Colonic mucosa (tissue), 4 donors: ENCODE results near the gene C8A. TPM values are rescaled to one million over a fixed set of nuclear protein-coding genes. Genes with fewer than 3 reads are reported as not detected.

Experiments
- DNase-seq: peaks from one replicate; pipeline ENCODE4 v3.0.0-alpha.2; 2020
- H3K27ac ChIP-seq: fragments of 200-600 bp; one replicate; pipeline ENCODE4 v1.8.0; 2021
- H3K27me3 ChIP-seq: fragments of 200-600 bp; one replicate; pipeline ENCODE4 v1.8.0; 2021
- H3K36me3 ChIP-seq: fragments of 200-600 bp; one replicate; pipeline ENCODE4 v1.8.0; 2021
- H3K4me1 ChIP-seq: fragments of 200-600 bp; one replicate; pipeline ENCODE4 v1.8.0; 2021; ENCODE audit warnings: mild to moderate bottlenecking
- H3K4me3 ChIP-seq: fragments of 200-600 bp; one replicate; pipeline ENCODE4 v1.8.0; 2021
- H3K9ac ChIP-seq, 2 donors: one replicate each; pipeline ENCODE4 v1.7.0; 2013; ENCODE audit warnings: control low read depth in 2 of 2, low read depth in 2 of 2, low read length in 2 of 2
- H3K9me3 ChIP-seq: fragments of 200-600 bp; one replicate; pipeline ENCODE4 v1.8.0; 2021
- CTCF ChIP-seq: fragments of 200-600 bp; IDR thresholded peaks from one replicate; pipeline ENCODE4 v1.8.0; 2022; ENCODE audit warnings: antibody characterized with exemption, mild to moderate bottlenecking
- intact Hi-C: fragments of 100-400 bp; cut with DNase I; formaldehyde crosslinking; loops from one replicate; pipeline ENCODE4 v1.14.1; 2022
- total RNA-seq, 2 donors: library from RNA; stranded (reverse); fragmentation: NEBNext Ultra II Directional in 1 of 2; extraction: Animal tissue kit (Norgen Biotek cat#: 25700) in 1 of 2; gene quantifications; one replicate each; pipeline ENCODE4 v1.2.1, GENCODE V29; 2021
- donor health status: healthy.
- donor health status: DM: no; HTN: no; CAD: no.
- donor health status: DM: no; HTN: no; CAD: no.

The C8A gene
- total RNA-seq, 2 donors from 2014 or later, result not detected

GRCh38 chr1:56898879-56899278, 44.3 kb downstream of the C8A start:
- intact Hi-C loops, result no loop called here
- TF ChIP-seq CTCF, result no peak
- Histone ChIP-seq H3K9me3 (no peaks in the 10 kb centered on the region), H3K9ac (no peak overlapping the region), H3K27me3 (no peaks in the 10 kb centered on the region), H3K27ac (no peak overlapping the region), H3K4me3 (no peak overlapping the region), H3K4me1 (no peaks in the 10 kb centered on the region), H3K36me3 (no peaks in the 10 kb centered on the region)
- no peak for DNase-seq

GRCh38 chr1:56901716-56902115, 47.1 kb downstream of the C8A start:
- Histone ChIP-seq H3K9me3 (no peaks in the 10 kb centered on the region), H3K9ac (no peak overlapping the region), H3K27me3 (no peaks in the 10 kb centered on the region), H3K27ac (no peak overlapping the region), H3K36me3 (no peaks in the 10 kb centered on the region), H3K4me1 (no peaks in the 10 kb centered on the region), H3K4me3 (no peak overlapping the region)
- no peak for TF ChIP-seq CTCF
- intact Hi-C loops, result no loop called here
- no peak for DNase-seq

GRCh38 chr1:56903778-56904177, 49.2 kb downstream of the C8A start:
- Histone ChIP-seq H3K36me3 (no peaks in the 10 kb centered on the region), H3K4me3 (no peak overlapping the region), H3K27ac (no peak overlapping the region), H3K27me3 (no peaks in the 10 kb centered on the region), H3K4me1 (no peaks in the 10 kb centered on the region), H3K9ac (no peak overlapping the region), H3K9me3 (no peaks in the 10 kb centered on the region)
- DNase-seq, result no peak
- TF ChIP-seq CTCF, result no peak
- intact Hi-C loops, result no loop called here

GRCh38 chr1:56904663-56905397, 50.2 kb downstream of the C8A start:
- Histone ChIP-seq H3K9me3 (no peaks in the 10 kb centered on the region), H3K27me3 (no peaks in the 10 kb centered on the region), H3K4me3 (no peak overlapping the region), H3K27ac (no peak overlapping the region), H3K36me3 (no peaks in the 10 kb centered on the region), H3K4me1 (no peaks in the 10 kb centered on the region), H3K9ac (no peak overlapping the region)
- no peak for DNase-seq
- intact Hi-C loops, result no loop called here
- no peak for TF ChIP-seq CTCF

- no peak for DNase-seq
- no peak overlapping the region for H3K4me3 ChIP-seq
- H3K27me3 ChIP-seq, result no peaks in the 10 kb centered on the region
- TF ChIP-seq CTCF, result no peak
- H3K9ac ChIP-seq, result no peak overlapping the region
- no peaks in the 10 kb centered on the region for H3K36me3 ChIP-seq
- no peaks in the 10 kb centered on the region for H3K4me1 ChIP-seq
- intact Hi-C loops, result no loop called here
- H3K27ac ChIP-seq, result no peak overlapping the region
- H3K9me3 ChIP-seq, result no peaks in the 10 kb centered on the region
Observed at GRCh38 chr1:56905667-56906066, 51.1 kb downstream of the C8A start.
